Esophagus muscularis mucosa (tissue), 3 donors: ENCODE results near the gene ZNF597.

ENCODE experiments used
- CTCF ChIP-seq, 3 experiments: fragments of 200-600 bp in 2 of 3; fragments of 450-650 bp in 1 of 3; sonication (generic) in 2 of 3; IDR thresholded peaks; one replicate each; pipeline ENCODE4 v1.5.1; 2017 to 2019; ENCODE audit warnings: antibody characterized with exemption in 3 of 3, mild to moderate bottlenecking in 2 of 3, moderate library complexity in 1 of 3
- POLR2A ChIP-seq: fragments of 450-650 bp; IDR thresholded peaks from one replicate; pipeline ENCODE4 v1.6.1; 2017; ENCODE audit warnings: antibody characterized with exemption, moderate library complexity, mild to moderate bottlenecking, low read depth

- no peak for TF ChIP-seq CTCF (IDR thresholded peaks at IDR 0.05)
- TF ChIP-seq POLR2A: no peak
Observed at GRCh38 chr16:3467182-3467581, 23.9 kb upstream of the ZNF597 start.
